ENCODE results near the gene TMEM192.

DNA sequence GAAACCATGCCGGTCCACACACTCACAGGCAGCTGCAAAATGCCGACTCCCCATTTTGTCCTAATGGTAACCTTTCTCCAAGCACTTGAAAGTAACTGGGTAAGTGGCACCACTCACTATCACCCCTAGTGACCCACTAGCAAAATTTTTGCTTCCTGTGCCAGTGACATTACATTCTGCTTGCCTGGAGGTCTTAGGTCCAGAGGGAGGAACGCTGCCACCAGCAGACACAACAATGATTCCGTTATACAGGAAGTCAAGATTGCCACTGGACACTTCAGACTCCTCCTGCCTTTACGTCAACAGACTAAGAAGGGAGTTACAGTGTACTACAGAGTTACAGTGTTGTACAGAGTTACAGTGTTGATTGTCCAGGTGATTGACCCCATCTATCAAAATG lies 11.8 kb upstream of the TMEM192 start:
- TF ChIP-seq, protein P1, sequence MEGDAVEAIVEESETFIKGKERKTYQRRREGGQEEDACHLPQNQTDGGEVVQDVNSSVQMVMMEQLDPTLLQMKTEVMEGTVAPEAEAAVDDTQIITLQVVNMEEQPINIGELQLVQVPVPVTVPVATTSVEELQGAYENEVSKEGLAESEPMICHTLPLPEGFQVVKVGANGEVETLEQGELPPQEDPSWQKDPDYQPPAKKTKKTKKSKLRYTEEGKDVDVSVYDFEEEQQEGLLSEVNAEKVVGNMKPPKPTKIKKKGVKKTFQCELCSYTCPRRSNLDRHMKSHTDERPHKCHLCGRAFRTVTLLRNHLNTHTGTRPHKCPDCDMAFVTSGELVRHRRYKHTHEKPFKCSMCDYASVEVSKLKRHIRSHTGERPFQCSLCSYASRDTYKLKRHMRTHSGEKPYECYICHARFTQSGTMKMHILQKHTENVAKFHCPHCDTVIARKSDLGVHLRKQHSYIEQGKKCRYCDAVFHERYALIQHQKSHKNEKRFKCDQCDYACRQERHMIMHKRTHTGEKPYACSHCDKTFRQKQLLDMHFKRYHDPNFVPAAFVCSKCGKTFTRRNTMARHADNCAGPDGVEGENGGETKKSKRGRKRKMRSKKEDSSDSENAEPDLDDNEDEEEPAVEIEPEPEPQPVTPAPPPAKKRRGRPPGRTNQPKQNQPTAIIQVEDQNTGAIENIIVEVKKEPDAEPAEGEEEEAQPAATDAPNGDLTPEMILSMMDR (conservative IDR thresholded peaks at IDR 0.05; ENCODE audit: low read length): no peak
- no peak for TF ChIP-seq EZH2phosphoT487 (IDR thresholded peaks at IDR 0.05; ENCODE audit: borderline replicate concordance, low read depth, low read length)
